Panc1 (cell line): ENCODE measurements around the gene NRBF2. TPM values are rescaled to one million over a fixed set of nuclear protein-coding genes. Genes with fewer than 3 reads are reported as not detected.

ENCODE experiments used
- ATAC-seq: fragments of 200-7000 bp; cut with Tn5 transposase; 2 replicates; pipeline ENCODE4 v1.9.1; 2020; ENCODE audit warnings: mild to moderate bottlenecking, moderate library complexity
- BruUV-seq: library from RNA; stranded (reverse); fragments of 400-500 nt; replicated peaks from 2 replicates; lab custom pipeline; 2021; lab: Mats Ljungman, UMichigan
- CTCF ChIA-PET: fragments of 300-600 bp; sonication (Branson Sonifier 250); formaldehyde crosslinking; loops from one replicate; lab custom pipeline; 2022; ENCODE audit warnings: antibody characterized with exemption; lab: Charles Lee
- POLR2A ChIA-PET: fragments of 300-600 bp; sonication (Branson Sonifier 250); formaldehyde crosslinking; loops from one replicate; lab custom pipeline; 2022; ENCODE audit warnings: antibody characterized with exemption; lab: Charles Lee
- DNase-seq: peaks from one replicate; pipeline ENCODE4 v3.0.0-alpha.2; 2010; ENCODE audit warnings: low read depth, low spot score
- H3K27ac ChIP-seq: 2 replicates; pipeline ENCODE4 v1.5.1; 2011; ENCODE audit warnings: mild to moderate bottlenecking, low read length, inconsistent platforms
- H3K27me3 ChIP-seq: fragments of 200-500 bp; sonication (Bioruptor generic); 2 replicates; pipeline ENCODE4 v1.6.0; 2014; ENCODE audit warnings: low read length, inconsistent platforms; ENCODE audit not compliant: control insufficient read depth, insufficient read depth
- H3K36me3 ChIP-seq: fragments of 200-500 bp; sonication (Bioruptor generic); 2 replicates; pipeline ENCODE4 v1.5.1; 2014; ENCODE audit warnings: inconsistent platforms, mild to moderate bottlenecking, low read length, moderate library complexity; ENCODE audit not compliant: control insufficient read depth, insufficient read depth
- H3K4me1 ChIP-seq: 2 replicates; pipeline ENCODE4 v1.5.1; 2011; ENCODE audit warnings: inconsistent platforms, mild to moderate bottlenecking, low read length, moderate library complexity; ENCODE audit not compliant: control insufficient read depth, insufficient read depth
- H3K4me3 ChIP-seq, 2 experiments: 2 replicates each; pipeline ENCODE4 v1.5.1; 2011 to 2012; ENCODE audit warnings: low read depth in 2 of 2, low read length in 2 of 2, mild to moderate bottlenecking in 2 of 2, inconsistent platforms in 1 of 2, moderate library complexity in 1 of 2
- H3K9me3 ChIP-seq: fragments of 200-500 bp; sonication (Bioruptor generic); 2 replicates; pipeline ENCODE4 v1.5.1; 2014; ENCODE audit warnings: low read depth, mild to moderate bottlenecking, inconsistent platforms, low read length, moderate library complexity; ENCODE audit not compliant: control insufficient read depth, insufficient read depth
- POLR2AphosphoS5 ChIP-seq: IDR thresholded peaks from 2 replicates; pipeline ENCODE4 v1.6.1; 2012; ENCODE audit warnings: mild to moderate bottlenecking, low read depth, low read length, moderate library complexity
- SIN3A ChIP-seq: IDR thresholded peaks from 2 replicates; pipeline ENCODE4 v1.6.1; 2012; ENCODE audit warnings: low read depth, mild to moderate bottlenecking, low read length, moderate library complexity, borderline replicate concordance; ENCODE audit not compliant: insufficient read depth
- TCF7L2 ChIP-seq: IDR thresholded peaks from 2 replicates; pipeline ENCODE4 v1.6.1; 2011; ENCODE audit warnings: mild to moderate bottlenecking, low read depth, low read length, inconsistent platforms
- in situ Hi-C: cut with HindIII; loops from 2 replicates; pipeline ENCODE4 v1.10.0; 2016; ENCODE audit warnings: low sequenced_read_pairs, low pct_unique_long_range_greater_than_20kb
- intact Hi-C: fragments of 100-400 bp; cut with micrococcal nuclease; formaldehyde crosslinking; loops from one replicate; pipeline ENCODE4 v1.10.0; 2022; ENCODE audit not compliant: unreplicated experiment
- total RNA-seq: library from RNA; stranded (reverse); gene quantifications from one replicate; pipeline ENCODE4 v1.2.1, GENCODE V29; 2021; ENCODE audit not compliant: unreplicated experiment
- TF ChIP-seq, protein P1 (sequence below): fragments of 450-650 bp; IDR thresholded peaks from 2 replicates; pipeline ENCODE4 v1.5.1; 2017; ENCODE audit warnings: mild to moderate bottlenecking
- TF ChIP-seq, protein P2 (sequence below), 2 experiments: IDR thresholded peaks; 2 replicates each; pipeline ENCODE4 v1.6.1; 2011 to 2012; ENCODE audit warnings: low read depth in 2 of 2, control low read depth in 1 of 2, low read length in 1 of 2, mild to moderate bottlenecking in 1 of 2, moderate library complexity in 1 of 2; ENCODE audit not compliant: insufficient read depth in 1 of 2

Gene NRBF2
- total RNA-seq, 1 experiment from 2014 or later: 25.7 TPM

DNA sequence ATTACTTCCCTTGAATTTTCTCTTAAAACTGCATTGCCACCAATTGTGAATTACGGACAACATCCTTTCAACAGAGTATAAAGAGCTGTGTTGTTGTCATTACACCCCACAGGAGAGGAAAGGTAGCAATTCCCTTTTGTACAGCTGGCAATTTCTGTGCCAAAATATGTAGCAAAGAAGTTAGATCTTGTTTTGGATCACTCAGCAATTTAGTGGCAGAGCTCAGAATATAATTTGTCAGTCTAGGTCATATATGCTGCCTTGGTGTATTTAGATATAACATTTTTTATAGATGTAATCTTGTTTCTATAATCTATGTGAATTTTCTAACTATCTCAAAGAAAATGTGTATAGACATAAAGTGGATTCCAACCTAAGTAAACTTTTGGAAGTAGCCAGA lies 38.8 kb downstream of the NRBF2 start:
- Histone ChIP-seq H3K4me1 (no peaks in the 10 kb centered on the region), H3K27me3 (no peaks in the 10 kb centered on the region), H3K27ac (no peak overlapping the region), H3K9me3 (no peaks in the 10 kb centered on the region), H3K4me3 (no peak overlapping the region), H3K36me3 (peaks cover 66% of the 10 kb centered on the region)
- DNase-seq (no peak), ATAC-seq (no peak)
- intact Hi-C loops (no loop called here), in situ Hi-C loops (no loop called here)
- TF ChIP-seq POLR2AphosphoS5: no peak
- no peak for TF ChIP-seq SIN3A
- TF ChIP-seq, protein P1, sequence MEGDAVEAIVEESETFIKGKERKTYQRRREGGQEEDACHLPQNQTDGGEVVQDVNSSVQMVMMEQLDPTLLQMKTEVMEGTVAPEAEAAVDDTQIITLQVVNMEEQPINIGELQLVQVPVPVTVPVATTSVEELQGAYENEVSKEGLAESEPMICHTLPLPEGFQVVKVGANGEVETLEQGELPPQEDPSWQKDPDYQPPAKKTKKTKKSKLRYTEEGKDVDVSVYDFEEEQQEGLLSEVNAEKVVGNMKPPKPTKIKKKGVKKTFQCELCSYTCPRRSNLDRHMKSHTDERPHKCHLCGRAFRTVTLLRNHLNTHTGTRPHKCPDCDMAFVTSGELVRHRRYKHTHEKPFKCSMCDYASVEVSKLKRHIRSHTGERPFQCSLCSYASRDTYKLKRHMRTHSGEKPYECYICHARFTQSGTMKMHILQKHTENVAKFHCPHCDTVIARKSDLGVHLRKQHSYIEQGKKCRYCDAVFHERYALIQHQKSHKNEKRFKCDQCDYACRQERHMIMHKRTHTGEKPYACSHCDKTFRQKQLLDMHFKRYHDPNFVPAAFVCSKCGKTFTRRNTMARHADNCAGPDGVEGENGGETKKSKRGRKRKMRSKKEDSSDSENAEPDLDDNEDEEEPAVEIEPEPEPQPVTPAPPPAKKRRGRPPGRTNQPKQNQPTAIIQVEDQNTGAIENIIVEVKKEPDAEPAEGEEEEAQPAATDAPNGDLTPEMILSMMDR: no peak
- TF ChIP-seq, protein P2, sequence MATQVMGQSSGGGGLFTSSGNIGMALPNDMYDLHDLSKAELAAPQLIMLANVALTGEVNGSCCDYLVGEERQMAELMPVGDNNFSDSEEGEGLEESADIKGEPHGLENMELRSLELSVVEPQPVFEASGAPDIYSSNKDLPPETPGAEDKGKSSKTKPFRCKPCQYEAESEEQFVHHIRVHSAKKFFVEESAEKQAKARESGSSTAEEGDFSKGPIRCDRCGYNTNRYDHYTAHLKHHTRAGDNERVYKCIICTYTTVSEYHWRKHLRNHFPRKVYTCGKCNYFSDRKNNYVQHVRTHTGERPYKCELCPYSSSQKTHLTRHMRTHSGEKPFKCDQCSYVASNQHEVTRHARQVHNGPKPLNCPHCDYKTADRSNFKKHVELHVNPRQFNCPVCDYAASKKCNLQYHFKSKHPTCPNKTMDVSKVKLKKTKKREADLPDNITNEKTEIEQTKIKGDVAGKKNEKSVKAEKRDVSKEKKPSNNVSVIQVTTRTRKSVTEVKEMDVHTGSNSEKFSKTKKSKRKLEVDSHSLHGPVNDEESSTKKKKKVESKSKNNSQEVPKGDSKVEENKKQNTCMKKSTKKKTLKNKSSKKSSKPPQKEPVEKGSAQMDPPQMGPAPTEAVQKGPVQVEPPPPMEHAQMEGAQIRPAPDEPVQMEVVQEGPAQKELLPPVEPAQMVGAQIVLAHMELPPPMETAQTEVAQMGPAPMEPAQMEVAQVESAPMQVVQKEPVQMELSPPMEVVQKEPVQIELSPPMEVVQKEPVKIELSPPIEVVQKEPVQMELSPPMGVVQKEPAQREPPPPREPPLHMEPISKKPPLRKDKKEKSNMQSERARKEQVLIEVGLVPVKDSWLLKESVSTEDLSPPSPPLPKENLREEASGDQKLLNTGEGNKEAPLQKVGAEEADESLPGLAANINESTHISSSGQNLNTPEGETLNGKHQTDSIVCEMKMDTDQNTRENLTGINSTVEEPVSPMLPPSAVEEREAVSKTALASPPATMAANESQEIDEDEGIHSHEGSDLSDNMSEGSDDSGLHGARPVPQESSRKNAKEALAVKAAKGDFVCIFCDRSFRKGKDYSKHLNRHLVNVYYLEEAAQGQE (IDR thresholded peaks at IDR 0.05; ENCODE audit: insufficient read depth in 1 of 2, low read depth in 2 of 2, low read length in 1 of 2): no peak
- no peak for TF ChIP-seq TCF7L2
- ChIA-PET POLR2A (no interaction called here), CTCF (no interaction called here)
- no TSS peak for BruUV-seq

DNA sequence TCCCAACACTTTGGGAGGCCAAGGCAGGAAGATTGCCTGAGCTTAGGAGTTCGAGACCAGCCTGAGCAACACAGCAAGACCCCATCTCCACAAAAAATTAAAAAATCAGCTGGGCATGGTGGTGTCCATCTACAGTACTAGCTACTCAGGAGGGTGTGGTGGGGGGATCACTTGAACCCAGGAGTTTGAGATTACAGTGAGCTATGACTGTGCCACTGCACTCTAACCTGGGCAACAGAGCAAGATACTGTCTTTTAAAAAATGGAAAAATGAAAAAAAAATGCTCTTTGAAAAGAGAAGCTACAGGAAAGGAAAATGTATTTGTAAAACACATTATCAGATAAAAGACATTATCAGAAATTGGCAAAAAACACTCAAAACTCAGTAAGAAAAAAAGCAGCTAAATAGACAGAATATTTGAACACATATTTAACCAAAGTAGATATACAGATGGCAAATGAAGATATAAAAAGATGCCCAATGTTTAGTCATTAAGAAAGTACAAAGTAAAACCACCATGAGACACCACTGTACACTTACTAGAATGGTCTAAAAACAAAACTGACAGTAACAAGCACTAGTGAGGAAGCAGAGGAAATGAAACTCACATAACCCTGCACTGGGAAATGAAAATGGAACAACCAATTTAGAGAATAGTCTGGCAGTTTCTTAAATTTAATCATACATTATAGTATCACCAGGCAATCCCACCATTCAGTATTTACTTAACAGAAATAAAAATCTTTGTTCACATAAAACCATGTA lies 40.5 kb downstream of the NRBF2 start:
- peaks cover 62% of the 10 kb centered on the region for H3K36me3 ChIP-seq
- no TSS peak for BruUV-seq
- no peak for ATAC-seq
- H3K4me3 ChIP-seq: no peak overlapping the region
- TF ChIP-seq, protein P1: no peak
- ChIA-PET POLR2A (no interaction called here), CTCF (interaction anchor here (1.2 kb wide), 1 partner anchor 15 kb away, joined by 3 read pairs; no protein-coding TSS in a partner anchor)
- H3K27me3 ChIP-seq: no peaks in the 10 kb centered on the region
- in situ Hi-C loops (no loop called here), intact Hi-C loops (no loop called here)
- no peaks in the 10 kb centered on the region for H3K4me1 ChIP-seq
- DNase-seq: no peak
- H3K27ac ChIP-seq: no peak overlapping the region
- no peaks in the 10 kb centered on the region for H3K9me3 ChIP-seq
